ENCODE measurements around the gene AK1.

AK1 gene

GRCh38 chr9:127903557-127904475 is 26.3 kb upstream of the AK1 start:
- DNase-seq (ENCODE audit: low read depth): no peak
- no peak overlapping the region for H3K4me3 ChIP-seq (ENCODE audit: low read length)

GRCh38 chr9:127899128-127899943 is 21.9 kb upstream of the AK1 start, which contains the start of gene ST6GALNAC6:
ST6GALNAC6 (minus strand) TSS chr9:127899603; CDS start chr9:127897981, 1,622 bp downstream.
- no peak for TF ChIP-seq CTCF (IDR thresholded peaks at IDR 0.05; ENCODE audit: insufficient read depth, low read depth, low read length, missing control alignments)
- peak within 1 kb of the TSS; percentile 71 for H3K4me3 ChIP-seq (ENCODE audit: low read length)
- peak; percentile 75 for DNase-seq (ENCODE audit: low read depth)

More at GRCh38 chr9:127903557-127904475, 26.3 kb upstream of the AK1 start:
- TF ChIP-seq CTCF (IDR thresholded peaks at IDR 0.05; ENCODE audit: insufficient read depth, low read depth, low read length, missing control alignments): no peak

DNA sequence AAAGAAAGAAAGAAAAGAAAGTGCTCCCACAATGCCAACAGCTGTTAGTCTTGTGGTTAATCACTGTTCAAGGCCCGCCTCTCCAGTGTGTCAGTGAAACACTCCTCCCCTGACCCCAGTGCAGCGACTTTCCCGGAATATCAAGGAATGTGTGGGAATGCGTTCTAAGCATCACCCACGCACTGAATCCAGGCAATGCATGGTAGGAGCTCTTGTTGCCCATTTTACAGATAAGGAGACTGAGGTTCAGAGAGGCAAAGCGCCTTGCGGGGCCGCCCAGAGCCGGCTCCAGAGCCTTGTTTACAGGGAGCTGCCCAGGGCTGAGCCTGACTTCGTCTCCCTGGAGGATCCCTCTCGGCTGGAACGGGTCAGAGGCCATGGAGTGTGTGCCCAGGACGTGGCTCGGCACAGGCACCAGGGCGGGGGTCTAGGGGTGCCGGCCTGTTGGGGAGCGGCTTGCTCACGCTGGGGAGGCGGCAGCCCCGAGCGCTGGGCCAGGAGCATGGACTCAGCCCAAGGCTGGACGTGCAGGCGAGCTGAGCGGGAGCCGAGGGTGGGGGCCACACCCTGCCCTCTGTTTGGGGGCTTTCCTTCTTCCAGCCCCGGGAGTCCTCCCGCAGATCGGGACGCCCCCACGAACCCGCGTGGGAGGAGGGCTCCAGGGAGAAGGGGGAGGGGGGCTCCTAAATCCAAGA is 21.1 kb upstream of the AK1 start:
- no peak for TF ChIP-seq CTCF (IDR thresholded peaks at IDR 0.05; ENCODE audit: insufficient read depth, low read depth, low read length, missing control alignments)
- peak; percentile 63 for DNase-seq (ENCODE audit: low read depth)
- peak overlapping the region; percentile 71 for H3K4me3 ChIP-seq (ENCODE audit: low read length)

DNA sequence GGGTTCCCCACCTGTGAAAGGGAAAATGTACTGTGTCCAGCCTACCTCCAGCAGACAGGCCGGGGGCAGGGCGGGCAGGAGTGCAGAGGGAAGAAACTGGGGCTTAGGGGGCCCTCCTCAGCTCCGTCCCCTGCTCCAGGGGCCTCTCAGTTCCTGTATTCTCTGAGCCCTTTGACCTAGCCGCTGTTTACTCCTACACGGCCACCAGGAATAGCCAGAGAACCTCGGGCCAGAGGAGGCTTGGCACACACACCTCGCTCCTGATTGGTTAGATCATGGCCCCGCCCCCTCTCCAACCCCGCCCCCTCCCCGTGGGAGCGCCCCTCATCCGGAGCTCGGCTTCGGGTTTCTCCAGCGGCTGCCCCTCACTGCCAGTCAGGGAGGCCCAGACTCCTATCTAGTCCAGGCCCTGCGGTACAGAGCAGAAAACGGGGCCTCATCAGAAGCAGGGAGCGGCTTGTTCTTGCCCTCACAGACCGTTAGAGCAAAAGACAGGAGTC is 19.8 kb upstream of the AK1 start:
- no peak for DNase-seq (ENCODE audit: low read depth)
- no peak overlapping the region for H3K4me3 ChIP-seq (ENCODE audit: low read length)
- TF ChIP-seq CTCF (IDR thresholded peaks at IDR 0.05; ENCODE audit: insufficient read depth, low read depth, low read length, missing control alignments): no peak

- H3K4me3 ChIP-seq (ENCODE audit: low read length): no peak overlapping the region
- no peak for DNase-seq (ENCODE audit: low read depth)
- TF ChIP-seq CTCF (IDR thresholded peaks at IDR 0.05; ENCODE audit: insufficient read depth, low read depth, low read length, missing control alignments): no peak
These were observed 19.1 kb upstream of the AK1 start for GRCh38 chr9:127896395-127897192.

DNA sequence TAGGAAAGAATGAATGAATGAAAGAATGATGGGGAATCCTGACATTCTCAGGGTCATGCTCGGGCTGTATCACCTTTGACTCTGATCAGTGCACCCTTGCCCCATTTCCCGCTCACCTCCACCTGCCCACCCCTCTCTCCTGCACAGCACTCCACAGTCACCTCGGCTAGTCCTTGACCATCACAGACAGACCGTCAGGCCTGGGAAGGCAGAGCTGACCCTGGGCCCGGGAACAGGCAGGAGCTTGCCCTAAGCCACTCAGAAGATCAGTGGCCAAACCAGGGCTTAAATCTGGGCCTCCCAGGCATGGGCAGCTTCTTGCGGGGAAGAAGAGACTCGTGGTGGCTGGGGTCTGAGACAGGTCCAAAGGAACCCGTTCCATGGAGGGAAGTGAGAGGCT is 18.3 kb upstream of the AK1 start:
- no peak for DNase-seq (ENCODE audit: low read depth)
- H3K4me3 ChIP-seq (ENCODE audit: low read length): no peak overlapping the region
- no peak for TF ChIP-seq CTCF (IDR thresholded peaks at IDR 0.05; ENCODE audit: insufficient read depth, low read depth, low read length, missing control alignments)

All from epithelial cell of esophagus (primary cell).